Adipocyte (in vitro differentiated cells): Measurements from ENCODE around the gene SCAMP2.

Experiments
- DNase-seq: peaks from one replicate; pipeline ENCODE4 v3.0.0-alpha.2; 2015; ENCODE audit warnings: low read depth
- H3K27me3 ChIP-seq: replicated peaks from 2 replicates; pipeline ENCODE4 v1.7.0; 2013; ENCODE audit warnings: mild to moderate bottlenecking, low read length, moderate library complexity; ENCODE audit not compliant: control insufficient read depth, insufficient read depth
- H3K36me3 ChIP-seq: 2 replicates; pipeline ENCODE4 v1.7.0; 2013; ENCODE audit warnings: low read length, mild to moderate bottlenecking, moderate library complexity; ENCODE audit not compliant: control insufficient read depth, insufficient read depth, severe bottlenecking
- H3K4me1 ChIP-seq: 2 replicates; pipeline ENCODE4 v1.7.0; 2013; ENCODE audit warnings: mild to moderate bottlenecking, low read length, moderate library complexity; ENCODE audit not compliant: control insufficient read depth, insufficient read depth
- H3K4me3 ChIP-seq: 2 replicates; pipeline ENCODE4 v1.7.0; 2013; ENCODE audit warnings: mild to moderate bottlenecking, low read length, moderate library complexity
- H3K9ac ChIP-seq: 2 replicates; pipeline ENCODE4 v1.7.0; 2013; ENCODE audit warnings: mild to moderate bottlenecking, low read length, moderate library complexity
- H3K9me3 ChIP-seq: 2 replicates; pipeline ENCODE4 v1.7.0; 2013; ENCODE audit warnings: mild to moderate bottlenecking, low read length, moderate library complexity; ENCODE audit not compliant: control insufficient read depth

The SCAMP2 gene

DNA sequence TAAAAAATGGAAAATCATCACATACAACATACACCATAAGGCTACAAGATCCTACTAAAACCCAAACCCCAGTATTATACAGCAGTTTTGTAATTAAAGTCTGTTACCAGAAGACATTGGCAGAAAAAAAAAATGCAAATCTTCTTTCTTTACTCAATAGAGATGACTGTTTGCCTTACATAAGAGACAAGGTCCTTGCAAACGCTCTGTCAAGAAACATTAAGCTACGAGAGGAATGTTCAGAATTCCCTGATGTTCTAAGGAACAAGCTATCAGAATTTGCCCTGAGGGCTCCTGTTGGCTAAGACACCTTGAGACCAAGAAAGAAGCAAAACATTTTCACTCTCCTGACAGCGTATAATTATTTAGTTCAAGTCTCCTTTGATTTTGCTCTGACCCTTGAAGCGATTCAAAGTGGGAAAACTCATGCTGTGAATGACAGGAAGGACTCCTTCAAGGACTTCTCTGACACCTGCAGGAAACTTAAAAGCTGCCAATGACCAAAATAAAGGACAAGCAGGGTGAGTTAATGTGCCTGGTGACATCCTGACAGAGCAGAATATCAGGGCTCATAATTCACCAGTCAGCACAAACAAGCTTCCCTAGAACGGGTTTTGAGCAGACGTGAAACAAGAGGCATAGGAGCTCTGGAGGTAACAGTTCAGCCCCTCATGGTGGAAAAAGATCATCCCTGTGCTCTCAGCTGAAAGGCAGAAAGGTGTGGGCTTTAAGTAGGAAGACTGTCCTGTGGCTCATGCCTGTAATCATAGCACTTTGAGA lies 2.5 kb downstream of the SCAMP2 start:
- no peaks in the 10 kb centered on the region for H3K36me3 ChIP-seq
- peaks cover 40% of the 10 kb centered on the region for H3K4me1 ChIP-seq
- H3K9ac ChIP-seq: peak overlapping the region; percentile 48
- H3K4me3 ChIP-seq: peak overlapping the region; percentile 54
- no peaks in the 10 kb centered on the region for H3K27me3 ChIP-seq
- no peaks in the 10 kb centered on the region for H3K9me3 ChIP-seq
- DNase-seq: peak; percentile 65

DNA sequence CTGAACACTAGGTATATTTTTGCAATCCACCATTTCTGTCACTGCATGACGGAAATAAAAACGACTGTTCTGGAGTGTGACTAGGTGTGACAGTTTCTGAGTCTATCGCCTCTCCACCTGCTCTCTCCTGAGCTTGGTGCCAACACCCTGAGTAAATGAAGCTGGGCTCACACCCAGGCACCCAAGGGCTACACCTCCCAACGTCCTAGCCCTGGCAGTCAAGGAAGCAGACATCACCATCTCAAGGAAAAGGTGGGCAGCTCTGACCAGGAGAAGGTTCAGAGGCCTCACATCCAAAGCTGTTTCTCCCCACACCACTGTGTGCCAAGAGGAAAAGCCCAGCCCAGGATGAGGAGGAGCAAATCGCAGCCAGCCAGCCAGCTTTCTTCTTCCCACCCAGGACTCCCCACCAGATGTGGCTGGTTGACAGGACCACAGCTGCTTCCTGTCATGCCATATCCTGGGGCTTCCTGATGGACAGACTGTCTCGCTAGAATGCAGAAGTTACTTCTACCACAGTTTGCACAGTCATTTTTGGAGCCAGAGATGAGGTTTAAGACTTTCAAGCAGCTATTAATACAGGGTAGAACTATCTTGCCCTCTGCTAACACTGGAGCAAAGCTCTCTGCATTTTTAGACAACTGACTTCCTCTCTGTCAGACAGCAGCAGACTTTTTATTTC lies 3.3 kb downstream of the SCAMP2 start:
- Histone ChIP-seq H3K4me3 (peak overlapping the region; percentile 54), H3K4me1 (peaks cover 43% of the 10 kb centered on the region), H3K9me3 (no peaks in the 10 kb centered on the region)

DNA sequence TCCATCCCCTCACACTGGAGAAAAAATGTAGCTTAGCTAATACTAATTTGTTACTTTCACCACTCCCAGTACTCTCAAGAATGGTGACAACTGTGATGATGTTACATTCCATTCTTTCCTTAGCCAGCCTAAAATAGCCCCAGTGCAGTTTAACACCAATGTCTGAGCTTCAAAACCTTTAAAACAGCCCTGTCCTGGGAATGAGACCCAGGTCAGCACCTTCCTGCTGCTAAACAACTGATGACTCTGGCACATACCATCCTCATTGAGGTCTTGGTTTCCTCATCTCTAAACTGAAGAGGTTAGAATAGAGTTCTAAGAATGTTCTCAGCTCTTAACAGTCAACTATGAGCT lies 3.8 kb downstream of the SCAMP2 start:
- no peaks in the 10 kb centered on the region for H3K9me3 ChIP-seq
- H3K9ac ChIP-seq: peak overlapping the region; percentile 48
- no peaks in the 10 kb centered on the region for H3K36me3 ChIP-seq
- no peaks in the 10 kb centered on the region for H3K27me3 ChIP-seq
- peak overlapping the region; percentile 54 for H3K4me3 ChIP-seq
- DNase-seq: no peak
- peaks cover 43% of the 10 kb centered on the region for H3K4me1 ChIP-seq

More for the DNA sequence above, 3.3 kb downstream of the SCAMP2 start:
- Histone ChIP-seq H3K9ac (peak overlapping the region; percentile 48), H3K36me3 (no peaks in the 10 kb centered on the region), H3K27me3 (no peaks in the 10 kb centered on the region)
- DNase-seq: peak; percentile 36

DNA sequence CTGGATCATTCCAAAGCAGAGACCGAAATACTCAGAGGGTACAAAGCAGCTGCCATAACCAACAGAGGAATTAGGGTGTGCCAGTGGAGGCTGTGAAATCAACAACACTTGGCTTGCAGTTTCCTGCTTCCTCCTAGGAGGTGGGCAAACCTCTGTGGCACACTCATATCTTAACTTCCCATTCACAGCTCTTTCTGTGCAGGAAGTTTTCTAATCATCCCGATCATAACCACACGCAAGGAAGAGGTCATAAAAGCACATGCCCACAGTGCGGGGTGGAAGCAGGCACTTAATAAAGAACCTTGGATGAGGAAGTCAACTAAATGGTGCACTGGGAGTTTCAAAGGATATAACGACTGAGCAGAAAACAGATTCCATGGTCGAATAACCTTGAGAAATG lies 5.1 kb downstream of the SCAMP2 start:
- no peaks in the 10 kb centered on the region for H3K27me3 ChIP-seq
- H3K4me1 ChIP-seq: peaks cover 39% of the 10 kb centered on the region
- no peak overlapping the region for H3K4me3 ChIP-seq
- no peaks in the 10 kb centered on the region for H3K9me3 ChIP-seq
- no peaks in the 10 kb centered on the region for H3K36me3 ChIP-seq
- no peak for DNase-seq
- no peak overlapping the region for H3K9ac ChIP-seq

DNA sequence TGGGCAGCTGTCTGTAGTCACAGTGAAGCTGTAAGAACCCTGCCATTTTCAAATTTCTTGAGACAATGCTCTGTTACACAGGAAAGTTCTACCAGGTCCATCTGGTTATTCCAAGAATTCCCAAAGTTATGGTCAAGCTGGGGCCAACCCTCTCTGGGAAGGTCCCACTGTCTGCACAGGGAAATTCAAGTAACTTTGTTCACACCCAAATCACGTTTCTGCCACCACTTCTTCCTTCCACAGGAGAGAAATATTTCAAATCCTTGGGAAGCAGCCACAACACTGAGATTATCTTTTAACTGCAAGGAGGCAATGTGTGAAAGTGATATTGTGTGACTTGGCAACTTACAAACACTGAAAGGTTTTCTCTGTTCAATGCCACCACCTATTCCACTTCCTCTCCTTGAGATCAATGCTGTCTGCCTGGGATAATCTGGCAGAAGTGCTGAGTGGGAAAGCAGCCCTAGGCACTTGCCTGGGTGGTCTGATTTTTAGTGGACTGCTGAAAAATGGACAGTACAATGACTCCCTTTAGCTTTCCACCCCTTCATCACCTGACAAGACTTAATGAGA lies 5.6 kb downstream of the SCAMP2 start:
- DNase-seq: no peak
- Histone ChIP-seq H3K36me3 (no peaks in the 10 kb centered on the region), H3K4me1 (peaks cover 37% of the 10 kb centered on the region), H3K4me3 (no peak overlapping the region), H3K27me3 (no peaks in the 10 kb centered on the region), H3K9me3 (no peaks in the 10 kb centered on the region), H3K9ac (no peak overlapping the region)

DNA sequence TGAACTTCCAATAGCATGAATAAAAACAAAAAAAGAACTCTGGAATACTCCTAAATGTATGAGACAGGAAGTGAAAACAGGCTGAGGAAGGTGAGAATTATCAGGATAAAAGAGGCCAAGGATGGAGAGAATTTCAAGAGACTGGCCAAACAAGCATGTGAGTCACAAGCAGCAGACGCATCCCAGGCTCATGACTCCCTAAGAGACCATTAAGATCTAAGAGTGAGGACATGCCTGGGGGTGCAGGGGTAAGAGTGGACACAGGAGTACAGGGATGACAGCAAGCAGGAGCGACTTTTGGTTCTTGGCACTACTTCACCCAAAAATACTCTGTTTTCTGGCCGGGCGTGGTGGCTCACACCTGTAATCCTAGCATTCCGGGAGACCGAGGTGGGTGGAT lies 7.1 kb downstream of the SCAMP2 start:
- Histone ChIP-seq H3K9me3 (no peaks in the 10 kb centered on the region), H3K4me3 (no peak overlapping the region)
- peak; percentile 42 for DNase-seq

DNA sequence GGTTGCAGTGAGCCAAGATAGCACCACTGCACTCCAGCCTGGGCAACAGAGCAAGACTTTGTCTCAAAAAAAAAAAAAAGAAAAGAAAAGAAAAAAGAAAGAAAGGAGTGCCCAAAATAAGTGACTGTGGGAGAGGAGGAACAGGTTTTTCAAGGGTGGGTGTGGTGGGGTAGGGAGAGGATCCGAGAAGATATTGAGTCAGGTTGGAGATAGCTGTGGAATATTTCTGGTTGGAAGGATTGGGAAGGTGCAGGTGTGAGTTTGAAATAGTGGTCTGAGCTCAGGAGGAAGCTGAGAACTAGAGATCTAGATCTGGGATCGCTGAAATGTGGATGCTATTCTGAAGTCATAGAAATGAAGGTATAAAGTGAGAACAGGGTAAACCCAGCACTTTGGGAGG lies 7.8 kb downstream of the SCAMP2 start:
- peaks cover 20% of the 10 kb centered on the region for H3K4me1 ChIP-seq
- H3K27me3 ChIP-seq: no peaks in the 10 kb centered on the region
- no peaks in the 10 kb centered on the region for H3K9me3 ChIP-seq
- no peak for DNase-seq
- no peak overlapping the region for H3K4me3 ChIP-seq
- H3K36me3 ChIP-seq: no peaks in the 10 kb centered on the region
- H3K9ac ChIP-seq: no peak overlapping the region

More for the DNA sequence above, 7.1 kb downstream of the SCAMP2 start:
- Histone ChIP-seq H3K4me1 (peaks cover 28% of the 10 kb centered on the region), H3K9ac (no peak overlapping the region), H3K27me3 (no peaks in the 10 kb centered on the region), H3K36me3 (no peaks in the 10 kb centered on the region)

DNA sequence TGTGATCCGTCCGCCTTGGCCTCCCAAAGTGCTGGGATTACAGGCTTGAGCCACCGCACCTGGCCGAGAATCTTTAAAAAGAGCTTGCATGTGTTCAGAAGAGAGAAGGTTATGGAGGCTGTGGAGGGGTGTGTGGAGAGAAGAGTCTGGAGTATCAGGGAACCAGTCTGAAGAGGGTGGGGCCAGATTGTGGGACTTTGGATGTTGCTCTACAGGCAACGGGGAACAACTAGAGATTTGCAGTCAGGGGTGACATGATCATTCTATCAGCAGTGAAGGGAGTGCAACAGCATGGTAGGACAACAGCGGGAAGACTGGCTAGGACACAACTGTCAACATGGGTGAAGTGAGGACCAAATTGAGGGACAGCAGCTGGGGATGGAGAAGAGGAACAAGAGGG lies 8.9 kb downstream of the SCAMP2 start:
- Histone ChIP-seq H3K36me3 (no peaks in the 10 kb centered on the region), H3K9me3 (no peaks in the 10 kb centered on the region), H3K27me3 (no peaks in the 10 kb centered on the region), H3K4me1 (peaks cover 10% of the 10 kb centered on the region), H3K9ac (no peak overlapping the region), H3K4me3 (no peak overlapping the region)
- DNase-seq: no peak

DNA sequence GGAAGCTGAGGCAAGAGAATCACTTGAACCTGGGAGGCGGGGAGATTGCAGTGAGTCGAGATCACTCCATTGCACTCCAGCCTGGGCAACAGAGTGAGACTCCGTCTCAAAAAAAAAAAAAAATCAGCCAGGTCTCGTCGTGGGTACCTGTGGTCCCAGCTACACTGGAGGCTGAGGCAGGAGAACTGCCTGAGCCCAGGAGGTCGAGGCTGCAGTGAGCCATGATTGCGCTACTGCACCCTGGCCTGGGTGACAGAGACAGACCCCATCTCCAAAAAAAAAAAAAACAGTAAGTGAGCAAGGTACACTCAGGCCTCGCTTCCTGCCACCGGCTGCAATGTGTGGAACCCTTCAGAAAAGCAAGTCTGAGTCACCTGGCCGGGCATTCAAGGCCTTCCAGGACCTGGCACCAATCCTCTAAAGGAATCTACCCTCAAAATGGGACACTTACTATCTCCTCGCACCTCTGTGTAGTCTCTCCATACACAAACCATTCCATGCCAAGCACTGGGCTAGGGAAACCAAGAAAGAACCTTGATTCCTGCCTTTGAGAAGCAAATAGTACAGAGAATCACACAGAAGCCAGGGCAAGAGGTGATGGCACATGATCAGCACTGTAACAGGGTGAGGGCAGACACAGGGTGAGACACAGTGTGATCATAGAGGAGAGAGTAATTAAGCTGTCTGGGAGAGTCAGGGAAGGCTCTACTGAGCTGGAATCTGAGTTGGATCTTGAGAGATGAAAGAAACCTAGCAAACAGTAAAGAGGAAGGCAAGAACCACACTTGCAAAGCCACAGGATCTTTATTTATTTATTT lies 9.7 kb downstream of the SCAMP2 start:
- H3K36me3 ChIP-seq: no peaks in the 10 kb centered on the region
- no peak for DNase-seq

DNA sequence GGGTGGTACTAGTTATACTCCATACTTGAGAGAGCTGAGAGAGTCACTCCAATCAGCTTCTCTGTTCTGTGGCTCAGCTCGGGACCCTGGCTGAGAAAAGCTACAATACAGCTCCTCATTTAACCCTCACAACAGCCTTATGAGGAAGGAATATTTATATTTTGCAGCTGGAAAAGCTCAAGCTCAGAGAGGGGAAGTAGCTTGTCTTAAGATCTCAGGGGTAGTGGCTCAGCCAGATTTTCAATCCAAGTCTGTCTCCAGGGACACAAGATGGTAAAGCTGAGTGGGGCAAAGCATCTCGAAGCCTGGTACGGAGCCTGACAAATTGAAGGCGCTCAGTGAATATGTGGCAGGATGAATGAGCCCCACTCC lies 14.8 kb downstream of the SCAMP2 start:
- Histone ChIP-seq H3K4me1 (no peaks in the 10 kb centered on the region), H3K9me3 (no peaks in the 10 kb centered on the region), H3K36me3 (peaks cover 10% of the 10 kb centered on the region), H3K4me3 (no peak overlapping the region), H3K27me3 (no peaks in the 10 kb centered on the region), H3K9ac (no peak overlapping the region)
- DNase-seq: no peak

More for the DNA sequence above, 9.7 kb downstream of the SCAMP2 start:
- no peak overlapping the region for H3K4me3 ChIP-seq
- peaks cover 9% of the 10 kb centered on the region for H3K4me1 ChIP-seq
- no peaks in the 10 kb centered on the region for H3K9me3 ChIP-seq
- H3K27me3 ChIP-seq: no peaks in the 10 kb centered on the region
- H3K9ac ChIP-seq: no peak overlapping the region
